HepG2 (cell line): ENCODE results near the gene SLC38A4. TPM values are rescaled to one million over a fixed set of nuclear protein-coding genes. Genes with fewer than 3 reads are reported as not detected.

Source experiments
- BCL6 ChIP-seq: IDR thresholded peaks from 2 replicates; pipeline ENCODE4 v1.6.1; 2016; ENCODE audit warnings: missing genetic modification reagents, missing compliant biosample characterization
- FOXP1 ChIP-seq, 2 experiments: fragments of 450-650 bp in 1 of 2; IDR thresholded peaks; 2 replicates each; pipeline ENCODE4 v1.6.1; 2017 to 2018; ENCODE audit warnings: antibody characterized with exemption in 1 of 2
- HDAC2 ChIP-seq: sonication (generic); formaldehyde crosslinking; IDR thresholded peaks from 2 replicates; pipeline ENCODE4 v1.4.0; 2020; ENCODE audit warnings: missing genetic modification reagents
- HOXA3 ChIP-seq: sonication (generic); formaldehyde crosslinking; IDR thresholded peaks from 2 replicates; pipeline ENCODE4 v1.5.0; 2020; ENCODE audit warnings: missing genetic modification reagents
- IKZF5 ChIP-seq: IDR thresholded peaks from 2 replicates; pipeline ENCODE4 v1.6.1; 2018; ENCODE audit warnings: missing genetic modification reagents, mild to moderate bottlenecking, missing compliant biosample characterization
- LCORL ChIP-seq, 2 experiments: fragments of 450-650 bp in 1 of 2; sonication (generic) in 1 of 2; formaldehyde crosslinking in 1 of 2; IDR thresholded peaks; 2 replicates each; pipeline versions ENCODE4 v1.5.0 to v1.6.1; 2017 to 2020; ENCODE audit warnings: antibody characterized with exemption in 1 of 2, missing genetic modification reagents in 1 of 2
- MED1 ChIP-seq: sonication (generic); formaldehyde crosslinking; IDR thresholded peaks from 2 replicates; pipeline ENCODE4 v1.4.0; 2020; ENCODE audit warnings: missing genetic modification reagents
- POGK ChIP-seq: sonication (generic); formaldehyde crosslinking; conservative IDR thresholded peaks from 2 replicates; pipeline ENCODE4 v1.8.0; 2022; ENCODE audit warnings: mild to moderate bottlenecking, moderate library complexity, missing genetic modification reagents
- POGZ ChIP-seq: sonication (generic); formaldehyde crosslinking; IDR thresholded peaks from 2 replicates; pipeline ENCODE4 v1.4.0; 2020; ENCODE audit warnings: mild to moderate bottlenecking, missing genetic modification reagents
- PPARG ChIP-seq: conservative IDR thresholded peaks from 2 replicates; pipeline ENCODE4 v1.6.1; 2016; ENCODE audit warnings: missing biosample characterization, missing genetic modification reagents
- RARA ChIP-seq: IDR thresholded peaks from 2 replicates; pipeline ENCODE4 v1.6.1; 2016; ENCODE audit warnings: missing genetic modification reagents, missing compliant biosample characterization
- RXRB ChIP-seq: IDR thresholded peaks from 2 replicates; pipeline ENCODE4 v1.6.1; 2016; ENCODE audit warnings: borderline replicate concordance, missing genetic modification reagents, missing compliant biosample characterization
- SAP130 ChIP-seq: IDR thresholded peaks from 2 replicates; pipeline ENCODE4 v1.6.1; 2016; ENCODE audit warnings: low read depth
- SIX1 ChIP-seq: sonication (generic); formaldehyde crosslinking; IDR thresholded peaks from 2 replicates; pipeline ENCODE4 v1.4.0; 2020; ENCODE audit warnings: missing genetic modification reagents, borderline replicate concordance
- SIX4 ChIP-seq: sonication (generic); formaldehyde crosslinking; IDR thresholded peaks from 2 replicates; pipeline ENCODE4 v1.4.0; 2020; ENCODE audit warnings: missing genetic modification reagents
- SOX13 ChIP-seq, 3 experiments: fragments of 450-650 bp in 1 of 3; sonication (generic) in 1 of 3; formaldehyde crosslinking in 1 of 3; IDR thresholded peaks in 2 of 3; conservative IDR thresholded peaks in 1 of 3; 2 replicates each; pipeline versions ENCODE4 v1.5.0 to v1.6.1; 2016 to 2020; ENCODE audit warnings: antibody characterized with exemption in 1 of 3, mild to moderate bottlenecking in 1 of 3, missing compliant biosample characterization in 1 of 3, missing genetic modification reagents in 1 of 3, moderate library complexity in 1 of 3
- SOX5 ChIP-seq: IDR thresholded peaks from 2 replicates; pipeline ENCODE4 v1.6.1; 2016; ENCODE audit warnings: borderline replicate concordance
- STAG1 ChIP-seq: sonication (generic); formaldehyde crosslinking; IDR thresholded peaks from 2 replicates; pipeline ENCODE4 v1.4.0; 2020; ENCODE audit warnings: missing genetic modification reagents
- TCF7 ChIP-seq: sonication (generic); IDR thresholded peaks from 2 replicates; pipeline ENCODE4 v1.6.1; 2016; ENCODE audit warnings: antibody characterized with exemption, low read depth
- ZMYM4 ChIP-seq: sonication (generic); formaldehyde crosslinking; IDR thresholded peaks from 2 replicates; pipeline ENCODE4 v1.8.1; 2023; ENCODE audit warnings: mild to moderate bottlenecking, missing genetic modification reagents
- ZNF251 ChIP-seq: sonication (generic); formaldehyde crosslinking; IDR thresholded peaks from 2 replicates; pipeline ENCODE4 v1.9.0; 2021; ENCODE audit warnings: mild to moderate bottlenecking, missing genetic modification reagents
- ZNF292 ChIP-seq: sonication (generic); formaldehyde crosslinking; IDR thresholded peaks from 2 replicates; pipeline ENCODE4 v1.8.1; 2022; ENCODE audit warnings: mild to moderate bottlenecking, low read depth, missing genetic modification reagents, borderline replicate concordance
- ZNF619 ChIP-seq: sonication (generic); formaldehyde crosslinking; IDR thresholded peaks from 2 replicates; pipeline ENCODE4 v1.4.0; 2020; ENCODE audit warnings: mild to moderate bottlenecking, missing genetic modification reagents
- polyA plus RNA-seq, 8 experiments: library from polyadenylated mRNA; depleted of rRNA in 3 of 8; stranded (reverse) in 7 of 8; unstranded in 1 of 8; fragments of >200 nt; fragmentation: Illumina TruSeq in 4 of 8; extraction: Trizol in 4 of 8; gene quantifications; 2 replicates each; pipeline versions ENCODE4 v1.2.1 to v1.2.3, GENCODE V29; 2011 to 2016; ENCODE audit warnings: low read depth in 4 of 8, missing spikeins in 1 of 8, mixed read lengths in 1 of 8; ENCODE audit not compliant: insufficient read depth in 1 of 8
- total RNA-seq, 5 experiments: library from RNA; depleted of rRNA; stranded (reverse); fragments of >200 nt; fragmentation: Illumina TruSeq; extraction: Trizol; gene quantifications; 2 replicates each; pipeline ENCODE4 v1.2.3, GENCODE V29; 2016; ENCODE audit warnings: low read depth in 1 of 5

SLC38A4 gene
- total and polyA plus RNA-seq, 2 of the 13 experiments (the other 11 are each of a cell fraction or from before 2014, with no cell fraction given): 3.5 to 5.2 TPM

GRCh38 chr12:46770501-46771183 is 55.2 kb downstream of the SLC38A4 start (continued):
- TF ChIP-seq LCORL (IDR thresholded peaks at IDR 0.05) (peak; percentile 46; the same call in 1 of the 2 replicates), LCORL (CRISPR knock-in tag; IDR thresholded peaks at IDR 0.05) (peak; percentile 74), POGK (0 out of 2 replicates have a peak, but pooled peaks have one; percentile 38), PPARG (CRISPR knock-in tag) (peak; percentile 100), POGZ (CRISPR knock-in tag) (peak; percentile 78), ZNF619 (CRISPR knock-in tag) (no peak), HDAC2 (CRISPR knock-in tag) (peak; percentile 70), SIX1 (CRISPR knock-in tag) (peak; percentile 91; the same call in 1 of the 2 replicates), HOXA3 (CRISPR knock-in tag) (peak; percentile 39; the same call in 1 of the 2 replicates), IKZF5 (CRISPR knock-in tag) (0 out of 2 replicates have a peak, but pooled peaks have one; percentile 36), TCF7 (peak; percentile 15; the same call in 1 of the 2 replicates), RARA (peak; percentile 37; the same call in 1 of the 2 replicates), BCL6 (CRISPR knock-in tag) (peak; percentile 83), FOXP1 (IDR thresholded peaks at IDR 0.05) (no peak), FOXP1 (CRISPR knock-in tag; IDR thresholded peaks at IDR 0.05) (peak; percentile 68), SOX13 (IDR thresholded peaks at IDR 0.05) (no peak), SOX13 (CRISPR knock-in tag; conservative IDR thresholded peaks at IDR 0.05 in 1 of 2, IDR thresholded peaks at IDR 0.05 in 1 of 2) (peak in 1 of 2 experiments; percentile 75; a peak in 2 of 4 replicates), SAP130 (CRISPR knock-in tag) (peak; percentile 62), ZNF292 (CRISPR knock-in tag) (peak; percentile 44; the same call in 1 of the 2 replicates), ZNF251 (CRISPR knock-in tag) (no peak), SOX5 (CRISPR knock-in tag) (peak; percentile 69; the same call in 1 of the 2 replicates), RXRB (CRISPR knock-in tag) (peak; percentile 100), MED1 (peak; percentile 82), SIX4 (CRISPR knock-in tag) (peak; percentile 96), ZMYM4 (CRISPR knock-in tag) (peak; percentile 87), STAG1 (CRISPR knock-in tag) (peak; percentile 28)
